K562 (cell line): ENCODE measurements around the gene ZCCHC17.

Experiments used
- FOXA1 ChIP-seq: fragments of 450-650 bp; IDR thresholded peaks from 2 replicates; pipeline ENCODE4 v1.6.1; 2016; ENCODE audit warnings: mild to moderate bottlenecking, borderline replicate concordance
- MTA2 ChIP-seq: fragments of 450-650 bp; IDR thresholded peaks from 2 replicates; pipeline ENCODE4 v1.6.1; 2016; ENCODE audit warnings: low read depth
- TF ChIP-seq, protein P1 (sequence below): IDR thresholded peaks from 2 replicates; pipeline ENCODE4 v1.6.1; 2016; ENCODE audit warnings: missing genetic modification characterization, missing compliant biosample characterization

DNA sequence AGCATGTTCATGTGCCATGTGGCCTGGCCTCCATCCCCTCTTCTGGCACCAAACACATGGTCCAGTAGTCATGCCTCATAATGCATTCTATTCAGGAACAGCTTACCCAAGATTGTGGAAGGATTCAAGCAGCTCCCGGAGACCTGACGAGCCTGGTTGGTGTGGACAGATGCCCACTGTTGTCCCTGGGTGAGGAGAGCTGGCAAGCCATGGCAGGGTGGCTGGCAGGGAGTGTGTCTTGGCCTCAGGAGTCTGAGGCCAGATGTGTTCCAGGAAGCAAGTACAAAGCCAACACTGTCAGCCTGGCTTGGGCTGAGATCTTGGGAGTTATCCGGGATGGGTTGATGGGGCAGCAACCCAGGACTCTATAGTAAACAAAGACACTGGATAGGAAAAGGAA, 83.3 kb downstream of the ZCCHC17 start:
- TF ChIP-seq FOXA1: no peak
- TF ChIP-seq MTA2: no peak
- TF ChIP-seq, protein P1, sequence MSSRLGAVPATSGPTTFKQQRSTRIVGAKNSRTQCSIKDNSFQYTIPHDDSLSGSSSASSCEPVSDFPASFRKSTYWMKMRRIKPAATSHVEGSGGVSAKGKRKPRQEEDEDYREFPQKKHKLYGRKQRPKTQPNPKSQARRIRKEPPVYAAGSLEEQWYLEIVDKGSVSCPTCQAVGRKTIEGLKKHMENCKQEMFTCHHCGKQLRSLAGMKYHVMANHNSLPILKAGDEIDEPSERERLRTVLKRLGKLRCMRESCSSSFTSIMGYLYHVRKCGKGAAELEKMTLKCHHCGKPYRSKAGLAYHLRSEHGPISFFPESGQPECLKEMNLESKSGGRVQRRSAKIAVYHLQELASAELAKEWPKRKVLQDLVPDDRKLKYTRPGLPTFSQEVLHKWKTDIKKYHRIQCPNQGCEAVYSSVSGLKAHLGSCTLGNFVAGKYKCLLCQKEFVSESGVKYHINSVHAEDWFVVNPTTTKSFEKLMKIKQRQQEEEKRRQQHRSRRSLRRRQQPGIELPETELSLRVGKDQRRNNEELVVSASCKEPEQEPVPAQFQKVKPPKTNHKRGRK (tag): no peak
